CD14-positive monocyte (primary cell): ENCODE results near the gene PLA2G15. TPM values are rescaled to one million over a fixed set of nuclear protein-coding genes. Genes with fewer than 3 reads are reported as not detected.

ENCODE experiments used
- DNase-seq, 3 donors: peaks; one replicate each; pipeline ENCODE4 v3.0.0-alpha.2; 2011 to 2022
- H2AFZ ChIP-seq: 2 replicates; pipeline ENCODE4 v1.6.0; 2012; ENCODE audit warnings: mild to moderate bottlenecking, low read depth, low read length, inconsistent platforms; ENCODE audit not compliant: insufficient read depth, poor library complexity, severe bottlenecking
- H3K27ac ChIP-seq, 2 donors: 1 replicate in 1 of 2; 2 replicates in 1 of 2; pipeline ENCODE4 v1.5.1; 2012 to 2013; ENCODE audit warnings: low read length in 2 of 2, control low read depth in 1 of 2, inconsistent platforms in 1 of 2, low read depth in 1 of 2, mild to moderate bottlenecking in 1 of 2
- H3K27me3 ChIP-seq, 2 donors: one replicate each; pipeline versions ENCODE4 v1.6.0 to v1.6.1; 2011 to 2013; ENCODE audit warnings: low read length in 2 of 2; ENCODE audit not compliant: control insufficient read depth in 2 of 2, insufficient read depth in 2 of 2
- H3K36me3 ChIP-seq, 2 donors: replicated peaks in 1 of 2; 1 replicate in 1 of 2; 2 replicates in 1 of 2; pipeline versions ENCODE4 v1.5.1 to v1.6.1; 2012 to 2013; ENCODE audit warnings: low read length in 2 of 2, control low read depth in 1 of 2, inconsistent platforms in 1 of 2, mild to moderate bottlenecking in 1 of 2; ENCODE audit not compliant: insufficient read depth in 2 of 2, control insufficient read depth in 1 of 2
- H3K4me1 ChIP-seq, 2 donors: 1 replicate in 1 of 2; 2 replicates in 1 of 2; pipeline versions ENCODE4 v1.5.1 to v1.6.1; 2012 to 2013; ENCODE audit warnings: low read length in 2 of 2, control low read depth in 1 of 2, inconsistent platforms in 1 of 2, mild to moderate bottlenecking in 1 of 2, moderate library complexity in 1 of 2; ENCODE audit not compliant: insufficient read depth in 2 of 2, control insufficient read depth in 1 of 2
- H3K4me2 ChIP-seq: replicated peaks from 2 replicates; pipeline ENCODE3; 2012; ENCODE audit warnings: low read length, moderate library complexity, mild to moderate bottlenecking; ENCODE audit not compliant: poor library complexity, severe bottlenecking; ENCODE audit errors: extremely low read depth
- H3K4me3 ChIP-seq, 3 experiments: fragments of 200-600 bp in 1 of 3; sonication (generic) in 1 of 3; replicated peaks in 1 of 3; 1 replicate in 2 of 3; 2 replicates in 1 of 3; pipeline ENCODE4 v1.5.1; 2011 to 2013; ENCODE audit warnings: low read length in 3 of 3, mild to moderate bottlenecking in 3 of 3, control low read depth in 2 of 3, low read depth in 2 of 3, inconsistent platforms in 1 of 3, moderate library complexity in 1 of 3
- H3K79me2 ChIP-seq: 2 replicates; pipeline ENCODE4 v1.6.0; 2012; ENCODE audit warnings: mild to moderate bottlenecking, control low read depth, inconsistent platforms, low read length, moderate library complexity; ENCODE audit not compliant: insufficient read depth
- H3K9ac ChIP-seq: 2 replicates; pipeline ENCODE4 v1.6.0; 2017; ENCODE audit warnings: low read length, mild to moderate bottlenecking; ENCODE audit not compliant: insufficient read depth, poor library complexity, severe bottlenecking
- H3K9me3 ChIP-seq, 2 donors: replicated peaks in 1 of 2; 1 replicate in 1 of 2; 2 replicates in 1 of 2; pipeline versions ENCODE4 v1.5.1 to v1.6.1; 2012 to 2013; ENCODE audit warnings: low read length in 2 of 2, control low read depth in 1 of 2; ENCODE audit not compliant: control insufficient read depth in 1 of 2, insufficient read depth in 1 of 2
- H4K20me1 ChIP-seq: 2 replicates; pipeline ENCODE4 v1.6.0; 2012; ENCODE audit warnings: mild to moderate bottlenecking, low read length, control low read depth, moderate library complexity; ENCODE audit not compliant: insufficient read depth
- H3K27ac Mint-ChIP-seq, 7 donors: one replicate each; pipeline ENCODE4 v1.8.0; 2020; ENCODE audit warnings: mild to moderate bottlenecking in 7 of 7, mixed read lengths in 7 of 7, moderate library complexity in 6 of 7, inconsistent platforms in 2 of 7
- H3K27me3 Mint-ChIP-seq, 3 donors: one replicate each; pipeline ENCODE4 v1.8.0; 2021 to 2022; ENCODE audit warnings: low read depth in 3 of 3, mild to moderate bottlenecking in 3 of 3, mixed read lengths in 3 of 3, moderate library complexity in 3 of 3, inconsistent platforms in 1 of 3
- H3K36me3 Mint-ChIP-seq, 2 donors: one replicate each; pipeline ENCODE4 v1.8.0; 2020; ENCODE audit warnings: mixed read lengths in 2 of 2, inconsistent platforms in 1 of 2, mild to moderate bottlenecking in 1 of 2
- H3K4me1 Mint-ChIP-seq: one replicate; pipeline ENCODE4 v1.8.0; 2020; ENCODE audit warnings: mild to moderate bottlenecking, mixed read lengths
- H3K4me3 Mint-ChIP-seq, 2 donors: one replicate each; pipeline ENCODE4 v1.8.0; 2020; ENCODE audit warnings: mild to moderate bottlenecking in 2 of 2, mixed read lengths in 2 of 2, moderate library complexity in 1 of 2
- H3K9me3 Mint-ChIP-seq, 7 donors: one replicate each; pipeline ENCODE4 v1.8.0; 2020 to 2022; ENCODE audit warnings: mixed read lengths in 7 of 7, mild to moderate bottlenecking in 6 of 7, moderate library complexity in 6 of 7, inconsistent platforms in 2 of 7
- WGBS: methylation state at CpG from one replicate; pipeline ENCODE4 v1.1.5; 2013; ENCODE audit warnings: missing lambda C conversion rate; ENCODE audit not compliant: insufficient coverage; 5-methylcytosine and 5-hydroxymethylcytosine counted together
- intact Hi-C, 2 donors: fragments of 100-400 bp; cut with micrococcal nuclease; formaldehyde crosslinking; loops; one replicate each; pipeline versions ENCODE4 v1.15.0 to v1.15.1; 2023
- polyA plus RNA-seq, 3 donors: library from polyadenylated mRNA; depleted of rRNA in 1 of 3; unstranded in 2 of 3; stranded (reverse) in 1 of 3; fragments of 300-500 nt in 2 of 3; fragments of >200 nt in 1 of 3; fragmentation: Illumina TruSeq in 2 of 3; gene quantifications; 1 replicate in 2 of 3; 2 replicates in 1 of 3; pipeline ENCODE4 v1.2.3, GENCODE V29; 2012 to 2021
- small RNA-seq: library from RNA; depleted of rRNA; stranded (forward); fragments of <200 nt; gene quantifications from one replicate; pipeline ENCODE3, GENCODE V24; 2012; ENCODE audit warnings: low read depth; ENCODE audit not compliant: insufficient read length
- TF ChIP-seq, protein P1 (sequence below): fragments of 200-600 bp; IDR thresholded peaks from one replicate; pipeline ENCODE4 v1.8.0; 2022; ENCODE audit warnings: antibody characterized with exemption, mild to moderate bottlenecking

PLA2G15 gene
- polyA plus RNA-seq, 3 donors = 27.8 to 34.8 (median 29.5) TPM

DNA sequence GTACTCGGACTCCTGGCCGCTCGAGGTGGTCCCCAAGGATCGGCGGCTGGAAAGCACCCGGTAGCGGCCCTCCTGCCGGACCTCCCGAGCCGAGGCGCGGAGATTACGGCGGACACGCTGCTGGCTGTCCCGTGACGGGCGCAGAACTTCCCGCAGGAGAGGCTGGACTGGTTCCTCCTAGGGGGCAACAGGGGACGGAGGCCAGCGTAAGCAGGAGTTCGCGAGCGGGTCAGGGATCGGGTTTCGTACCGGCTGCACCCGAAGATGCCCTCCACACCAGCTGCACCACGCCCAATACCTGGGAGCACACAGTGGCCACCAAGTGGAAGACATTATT lies 65.2 kb downstream of the PLA2G15 start:
- intact Hi-C loops = loop anchor here (5.0 kb wide), 2 partner anchors 48 to 63 kb away; partner anchors contain the start of genes PLA2G15 (in 2 of the 2) and SLC7A6 (in 2 of the 2)
- H3K4me1 Mint-ChIP-seq = peaks cover 19% of the 10 kb centered on the region

More for the DNA sequence above, 65.2 kb downstream of the PLA2G15 start:
- Histone ChIP-seq H3K79me2 (peaks cover 82% of the 10 kb centered on the region), H3K4me3 (peak overlapping the region; percentile 88 to 97 (median 95)), H4K20me1 (peaks cover 40% of the 10 kb centered on the region), H3K27me3 (no peaks in the 10 kb centered on the region), H3K4me1 (peaks cover 23 to 26% of the 10 kb centered on the region in 2 donors), H3K4me2 (peak overlapping the region; percentile 87), H3K9ac (peak overlapping the region; percentile 85), H3K9me3 (no peaks in the 10 kb centered on the region), H3K36me3 (peaks cover 24 to 50% of the 10 kb centered on the region in 2 donors), H2AFZ (peak overlapping the region; percentile 94), H3K27ac (peak overlapping the region; percentile 93 to 94)
- Mint-ChIP-seq H3K27me3 (no peaks in the 10 kb centered on the region), H3K9me3 (no peaks in the 10 kb centered on the region), H3K27ac (peak overlapping the region; percentile 91 to 96 (median 95)), H3K4me3 (peak overlapping the region; percentile 92 to 95), H3K36me3 (peaks cover 28 to 48% of the 10 kb centered on the region in 2 donors)
- TF ChIP-seq, protein P1, sequence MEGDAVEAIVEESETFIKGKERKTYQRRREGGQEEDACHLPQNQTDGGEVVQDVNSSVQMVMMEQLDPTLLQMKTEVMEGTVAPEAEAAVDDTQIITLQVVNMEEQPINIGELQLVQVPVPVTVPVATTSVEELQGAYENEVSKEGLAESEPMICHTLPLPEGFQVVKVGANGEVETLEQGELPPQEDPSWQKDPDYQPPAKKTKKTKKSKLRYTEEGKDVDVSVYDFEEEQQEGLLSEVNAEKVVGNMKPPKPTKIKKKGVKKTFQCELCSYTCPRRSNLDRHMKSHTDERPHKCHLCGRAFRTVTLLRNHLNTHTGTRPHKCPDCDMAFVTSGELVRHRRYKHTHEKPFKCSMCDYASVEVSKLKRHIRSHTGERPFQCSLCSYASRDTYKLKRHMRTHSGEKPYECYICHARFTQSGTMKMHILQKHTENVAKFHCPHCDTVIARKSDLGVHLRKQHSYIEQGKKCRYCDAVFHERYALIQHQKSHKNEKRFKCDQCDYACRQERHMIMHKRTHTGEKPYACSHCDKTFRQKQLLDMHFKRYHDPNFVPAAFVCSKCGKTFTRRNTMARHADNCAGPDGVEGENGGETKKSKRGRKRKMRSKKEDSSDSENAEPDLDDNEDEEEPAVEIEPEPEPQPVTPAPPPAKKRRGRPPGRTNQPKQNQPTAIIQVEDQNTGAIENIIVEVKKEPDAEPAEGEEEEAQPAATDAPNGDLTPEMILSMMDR = no peak
- peak in 2 of 3 donors; percentile 46 to 69 for DNase-seq
- WGBS = 0% methylated on average over 29 of the region's 29 CpGs

Small RNAs within 50 kb of the gene (small RNA-seq; reads per million reads assigned to genes)
- not detected for gene RNU6-1262P

Other genes starting within 250 kb of the PLA2G15 start
- gene DPEP2, start 245.9 kb upstream of the PLA2G15 start, polyA plus RNA-seq = 100 to 1,000 TPM; 117 to 235 (median 124) TPM
- gene DPEP2NB, start 229.5 kb upstream of the PLA2G15 start, polyA plus RNA-seq = not detected
- 10 to 100 TPM; 14.7 to 42.9 (median 27.7) TPM for gene DDX28, start 222.1 kb upstream of the PLA2G15 start, polyA plus RNA-seq
- gene DUS2, start 222.1 kb upstream of the PLA2G15 start, polyA plus RNA-seq = 10 to 100 TPM; 18.4 to 40.7 (median 33.2) TPM
- gene NFATC3, start 160.0 kb upstream of the PLA2G15 start, polyA plus RNA-seq = 10 to 100 TPM; 14.3 to 21.8 (median 15.8) TPM
- not detected for gene ESRP2, start 9.2 kb upstream of the PLA2G15 start, polyA plus RNA-seq
- gene SLC7A6, start 19.2 kb downstream of the PLA2G15 start, polyA plus RNA-seq = 10 to 100 TPM in 1 of 3 donors, 1 to 10 TPM in 2; 4.3 to 47.7 (median 5.5) TPM
- 10 to 100 TPM in 1 of 3 donors, 1 to 10 TPM in 2; 9.3 to 10.5 (median 9.7) TPM for gene SLC7A6OS, start 65.6 kb downstream of the PLA2G15 start, polyA plus RNA-seq
- gene PRMT7, start 65.6 kb downstream of the PLA2G15 start, polyA plus RNA-seq = 10 to 100 TPM; 15.0 to 41.1 (median 15.2) TPM
- gene SMPD3, start 203.1 kb downstream of the PLA2G15 start, polyA plus RNA-seq = 1 to 10 TPM in 1 of 3 donors, under 1 TPM in 2; 0.40 to 1.1 (median 0.51) TPM